Fibroblast of lung (primary cell): Measurements from ENCODE around the gene CPN2. TPM values are rescaled to one million over a fixed set of nuclear protein-coding genes. Genes with fewer than 3 reads are reported as not detected.
A peak's percentile ranks its signal among the peaks of the same experiment; 100 is the strongest.

Source experiments
- DNase-seq, 2 donors: peaks; one replicate each; pipeline versions ENCODE4 v3.0.0 to v3.0.0-alpha.2; 2010; ENCODE audit warnings: low read depth in 2 of 2
- H2AFZ ChIP-seq: 2 replicates; pipeline ENCODE4 v1.5.1; 2012; ENCODE audit warnings: low read length, control low read depth, inconsistent platforms
- H3K27ac ChIP-seq: 2 replicates; pipeline ENCODE4 v1.5.1; 2011; ENCODE audit warnings: low read length, control low read depth; ENCODE audit not compliant: insufficient read depth
- H3K27me3 ChIP-seq: 2 replicates; pipeline ENCODE4 v1.5.1; 2011; ENCODE audit warnings: mild to moderate bottlenecking, low read length; ENCODE audit not compliant: control insufficient read depth, insufficient read depth
- H3K36me3 ChIP-seq: 2 replicates; pipeline ENCODE4 v1.5.1; 2011; ENCODE audit warnings: low read length; ENCODE audit not compliant: control insufficient read depth, insufficient read depth
- H3K4me1 ChIP-seq: 2 replicates; pipeline ENCODE4 v1.5.1; 2011; ENCODE audit warnings: low read length; ENCODE audit not compliant: control insufficient read depth, insufficient read depth; ENCODE audit errors: extremely low read depth
- H3K4me2 ChIP-seq: 2 replicates; pipeline ENCODE4 v1.5.1; 2011; ENCODE audit warnings: low read length, control low read depth; ENCODE audit not compliant: insufficient read depth; ENCODE audit errors: extremely low read depth
- H3K4me3 ChIP-seq, 4 experiments: fragments of 200-600 bp in 1 of 4; sonication (generic) in 1 of 4; replicated peaks in 1 of 4; 2 replicates each; pipeline ENCODE4 v1.5.1; 2011 to 2016; ENCODE audit warnings: low read length in 4 of 4, low read depth in 3 of 4, mild to moderate bottlenecking in 3 of 4, control low read depth in 2 of 4, inconsistent platforms in 1 of 4, mixed read lengths in 1 of 4; ENCODE audit not compliant: insufficient read depth in 1 of 4; ENCODE audit errors: control extremely low read depth in 1 of 4
- H3K79me2 ChIP-seq: 2 replicates; pipeline ENCODE4 v1.5.1; 2012; ENCODE audit warnings: mild to moderate bottlenecking, low read length, inconsistent platforms; ENCODE audit not compliant: control insufficient read depth, insufficient read depth
- H3K9ac ChIP-seq: 2 replicates; pipeline ENCODE4 v1.5.1; 2011; ENCODE audit warnings: mild to moderate bottlenecking, low read length, control low read depth; ENCODE audit not compliant: insufficient read depth
- H3K9me3 ChIP-seq: 2 replicates; pipeline ENCODE4 v1.5.1; 2012; ENCODE audit warnings: low read depth, low read length; ENCODE audit not compliant: control insufficient read depth, insufficient read depth
- H4K20me1 ChIP-seq: 2 replicates; pipeline ENCODE4 v1.5.1; 2011; ENCODE audit warnings: low read length; ENCODE audit not compliant: control insufficient read depth, insufficient read depth; ENCODE audit errors: extremely low read depth
- CTCF ChIP-seq, 2 donors: IDR thresholded peaks in 1 of 2; conservative IDR thresholded peaks in 1 of 2; 1 replicate in 1 of 2; 2 replicates in 1 of 2; pipeline ENCODE4 v1.5.1; 2011 to 2012; ENCODE audit warnings: low read length in 2 of 2, control low read depth in 1 of 2, inconsistent platforms in 1 of 2, low read depth in 1 of 2, mild to moderate bottlenecking in 1 of 2
- EZH2 ChIP-seq: IDR thresholded peaks from 2 replicates; pipeline ENCODE4 v1.5.1; 2012; ENCODE audit warnings: low read length, control low read depth, mild to moderate bottlenecking; ENCODE audit errors: missing control alignments
- polyA plus RNA-seq, 2 donors: library from polyadenylated mRNA; depleted of rRNA in 1 of 2; stranded (reverse) in 1 of 2; unstranded in 1 of 2; fragments of >200 nt; gene quantifications; 2 replicates each; pipeline ENCODE4 v1.2.1, GENCODE V29; 2011 to 2012; ENCODE audit warnings: missing spikeins in 1 of 2
- total RNA-seq: library from RNA; depleted of rRNA; stranded (reverse); fragments of >200 nt; gene quantifications from 2 replicates; pipeline ENCODE4 v1.2.1, GENCODE V29; 2014

CPN2 gene
- total and polyA plus RNA-seq, 2 donors (not counting 1 experiment from before 2014, with no cell fraction given) = not detected

- Histone ChIP-seq H3K36me3 (no peaks in the 10 kb centered on the region), H2AFZ (peak overlapping the region; percentile 16), H3K4me3 (no peak overlapping the region), H3K27ac (peak overlapping the region; percentile 7), H4K20me1 (no peaks in the 10 kb centered on the region), H3K9ac (no peak overlapping the region), H3K27me3 (peaks cover 4% of the 10 kb centered on the region), H3K79me2 (no peaks in the 10 kb centered on the region), H3K4me2 (peak overlapping the region; percentile 70), H3K9me3 (no peaks in the 10 kb centered on the region), H3K4me1 (peaks cover 23% of the 10 kb centered on the region)
- peak; percentile 65 to 87 for DNase-seq
- no peak for TF ChIP-seq EZH2
- no peak for TF ChIP-seq CTCF (conservative IDR thresholded peaks at IDR 0.05 in 1 of 2, IDR thresholded peaks at IDR 0.05 in 1 of 2; ENCODE audit: low read depth in 1 of 2, low read length in 2 of 2)
Measured at GRCh38 chr3:194364652-194365434, 13.7 kb upstream of the CPN2 start.

DNA sequence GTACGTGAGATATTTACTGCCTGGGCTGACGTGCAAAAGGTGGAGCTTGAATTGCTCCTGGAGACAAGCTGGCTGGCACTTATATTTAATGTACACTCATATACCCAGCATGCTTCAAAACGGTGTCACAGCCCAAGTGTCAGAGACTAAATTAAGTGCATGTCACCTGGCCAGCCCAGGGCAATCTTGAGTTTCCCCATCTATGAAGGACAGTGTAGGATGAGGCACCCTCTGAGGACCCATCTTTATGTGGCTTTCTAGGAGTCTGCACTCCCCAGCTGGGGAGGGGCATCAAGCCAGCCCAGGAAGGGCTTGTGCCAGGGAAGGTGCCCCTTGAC lies 13.2 kb upstream of the CPN2 start:
- Histone ChIP-seq H3K4me1 (peaks cover 18% of the 10 kb centered on the region), H3K36me3 (no peaks in the 10 kb centered on the region), H3K79me2 (no peaks in the 10 kb centered on the region), H2AFZ (no peak overlapping the region), H3K4me2 (peak overlapping the region; percentile 70), H3K27ac (no peak overlapping the region), H3K4me3 (no peak overlapping the region), H3K9me3 (no peaks in the 10 kb centered on the region), H3K9ac (no peak overlapping the region), H4K20me1 (no peaks in the 10 kb centered on the region), H3K27me3 (peaks cover 4% of the 10 kb centered on the region)
- no peak for TF ChIP-seq EZH2
- no peak for TF ChIP-seq CTCF (conservative IDR thresholded peaks at IDR 0.05 in 1 of 2, IDR thresholded peaks at IDR 0.05 in 1 of 2; ENCODE audit: low read depth in 1 of 2, low read length in 2 of 2)
- DNase-seq = no peak

GRCh38 chr3:194360568-194360967 lies 9.4 kb upstream of the CPN2 start:
- H3K4me3 ChIP-seq = no peak overlapping the region
- H3K9me3 ChIP-seq = no peaks in the 10 kb centered on the region
- TF ChIP-seq CTCF (conservative IDR thresholded peaks at IDR 0.05 in 1 of 2, IDR thresholded peaks at IDR 0.05 in 1 of 2; ENCODE audit: low read depth in 1 of 2, low read length in 2 of 2) = no peak
- no peak for TF ChIP-seq EZH2
- H3K36me3 ChIP-seq = no peaks in the 10 kb centered on the region
- no peak overlapping the region for H2AFZ ChIP-seq
- H3K4me2 ChIP-seq = no peak overlapping the region
- no peaks in the 10 kb centered on the region for H4K20me1 ChIP-seq
- H3K27ac ChIP-seq = no peak overlapping the region
- H3K27me3 ChIP-seq = peaks cover 4% of the 10 kb centered on the region
- peaks cover 10% of the 10 kb centered on the region for H3K4me1 ChIP-seq
- no peaks in the 10 kb centered on the region for H3K79me2 ChIP-seq
- DNase-seq = no peak
- no peak overlapping the region for H3K9ac ChIP-seq
